ENCODE results near the gene TBC1D21. TPM values are rescaled to one million over a fixed set of nuclear protein-coding genes. Genes with fewer than 3 reads are reported as not detected.

TBC1D21 gene
- total RNA-seq, 3 donors from 2014 or later, result not detected

GRCh38 chr15:73866881-73867410, 6.4 kb upstream of the TBC1D21 start:
- H3K27ac ChIP-seq, result no peak overlapping the region
- intact Hi-C loops (cut with DNase I; ENCODE audit: low total_unique reads), result no loop called here
- no peaks in the 10 kb centered on the region for H3K36me3 ChIP-seq
- H3K4me3 ChIP-seq, result no peak overlapping the region
- H3K27me3 ChIP-seq, result peaks cover 0 to 34% of the 10 kb centered on the region in 2 donors
- H3K4me1 ChIP-seq, result no peaks in the 10 kb centered on the region
- DNase-seq (ENCODE audit: low spot score in 2 of 2), result no peak
- TF ChIP-seq POLR2AphosphoS5 (IDR thresholded peaks at IDR 0.05), result no peak
- no peak for TF ChIP-seq CTCF (IDR thresholded peaks at IDR 0.05)
- no peak for TF ChIP-seq POLR2A (IDR thresholded peaks at IDR 0.05)
- H3K9me3 ChIP-seq, result peaks cover 0 to 6% of the 10 kb centered on the region in 2 donors

- Histone ChIP-seq H3K4me1 (no peaks in the 10 kb centered on the region), H3K4me3 (no peak overlapping the region), H3K27ac (no peak overlapping the region), H3K27me3 (peaks cover 0 to 29% of the 10 kb centered on the region in 2 donors), H3K36me3 (no peaks in the 10 kb centered on the region), H3K9me3 (peaks cover 0 to 6% of the 10 kb centered on the region in 2 donors)
- intact Hi-C loops (cut with DNase I; ENCODE audit: low total_unique reads), result no loop called here
- no peak for DNase-seq (ENCODE audit: low spot score in 2 of 2)
- TF ChIP-seq POLR2A (IDR thresholded peaks at IDR 0.05), result no peak
- no peak for TF ChIP-seq CTCF (IDR thresholded peaks at IDR 0.05)
- TF ChIP-seq POLR2AphosphoS5 (IDR thresholded peaks at IDR 0.05), result no peak
These were observed 5.9 kb upstream of the TBC1D21 start for GRCh38 chr15:73867426-73867825.

GRCh38 chr15:73867956-73868355, 5.4 kb upstream of the TBC1D21 start:
- H3K27ac ChIP-seq, result no peak overlapping the region
- no peaks in the 10 kb centered on the region for H3K36me3 ChIP-seq
- DNase-seq (ENCODE audit: low spot score in 2 of 2), result no peak
- no peak overlapping the region for H3K4me3 ChIP-seq
- TF ChIP-seq CTCF (IDR thresholded peaks at IDR 0.05) (no peak), POLR2AphosphoS5 (IDR thresholded peaks at IDR 0.05) (no peak), POLR2A (IDR thresholded peaks at IDR 0.05) (no peak)
- H3K27me3 ChIP-seq, result peaks cover 0 to 28% of the 10 kb centered on the region in 2 donors
- intact Hi-C loops (cut with DNase I; ENCODE audit: low total_unique reads), result no loop called here
- H3K9me3 ChIP-seq, result peaks cover 0 to 6% of the 10 kb centered on the region in 2 donors
- H3K4me1 ChIP-seq, result no peaks in the 10 kb centered on the region

- DNase-seq (ENCODE audit: low spot score in 2 of 2), result no peak
- no peak for TF ChIP-seq POLR2AphosphoS5 (IDR thresholded peaks at IDR 0.05)
- TF ChIP-seq POLR2A (IDR thresholded peaks at IDR 0.05), result no peak
- TF ChIP-seq CTCF (IDR thresholded peaks at IDR 0.05), result no peak
- intact Hi-C loops (cut with DNase I; ENCODE audit: low total_unique reads), result no loop called here
- peaks cover 0 to 32% of the 10 kb centered on the region in 2 donors for H3K27me3 ChIP-seq
- H3K9me3 ChIP-seq, result peaks cover 0 to 1% of the 10 kb centered on the region in 2 donors
- H3K4me3 ChIP-seq, result no peak overlapping the region
- H3K27ac ChIP-seq, result no peak overlapping the region
- no peaks in the 10 kb centered on the region for H3K4me1 ChIP-seq
- no peaks in the 10 kb centered on the region for H3K36me3 ChIP-seq
These were observed 4.0 kb upstream of the TBC1D21 start for GRCh38 chr15:73869216-73869995.

- H3K9me3 ChIP-seq, result no peaks in the 10 kb centered on the region
- peaks cover 0 to 34% of the 10 kb centered on the region in 2 donors for H3K27me3 ChIP-seq
- no peak overlapping the region for H3K27ac ChIP-seq
- no peaks in the 10 kb centered on the region for H3K36me3 ChIP-seq
- no peaks in the 10 kb centered on the region for H3K4me1 ChIP-seq
- TF ChIP-seq CTCF (IDR thresholded peaks at IDR 0.05) (no peak), POLR2AphosphoS5 (IDR thresholded peaks at IDR 0.05) (no peak), POLR2A (IDR thresholded peaks at IDR 0.05) (no peak)
- intact Hi-C loops (cut with DNase I; ENCODE audit: low total_unique reads), result no loop called here
- DNase-seq (ENCODE audit: low spot score in 2 of 2), result no peak
- no peak overlapping the region for H3K4me3 ChIP-seq
These were observed 2.5 kb upstream of the TBC1D21 start for GRCh38 chr15:73870700-73871408.
